Osteoblast (primary cell): Measurements from ENCODE around the gene PDE9A. TPM values are rescaled to one million over a fixed set of nuclear protein-coding genes. Genes with fewer than 3 reads are reported as not detected.

Experiments
- DNase-seq: peaks from one replicate; pipeline ENCODE4 v3.0.0; 2011; ENCODE audit warnings: low spot score, mixed read lengths; ENCODE audit not compliant: insufficient read length; ENCODE audit errors: missing footprints
- H2AFZ ChIP-seq: 2 replicates; pipeline ENCODE4 v1.6.0; 2011; ENCODE audit warnings: mild to moderate bottlenecking, low read length
- H3K27ac ChIP-seq: 2 replicates; pipeline ENCODE4 v1.5.1; 2011; ENCODE audit warnings: mild to moderate bottlenecking, low read depth, low read length, moderate library complexity
- H3K27me3 ChIP-seq: 2 replicates; pipeline ENCODE4 v1.6.0; 2012; ENCODE audit warnings: mild to moderate bottlenecking, control low read depth, inconsistent platforms, low read length, moderate library complexity; ENCODE audit not compliant: insufficient read depth
- H3K36me3 ChIP-seq: 2 replicates; pipeline ENCODE4 v1.5.1; 2011; ENCODE audit warnings: mild to moderate bottlenecking, low read length, control low read depth, moderate library complexity; ENCODE audit not compliant: insufficient read depth
- H3K4me1 ChIP-seq: 2 replicates; pipeline ENCODE4 v1.5.1; 2011; ENCODE audit warnings: mild to moderate bottlenecking, low read length, control low read depth, moderate library complexity; ENCODE audit not compliant: insufficient read depth
- H3K4me2 ChIP-seq: 2 replicates; pipeline ENCODE4 v1.6.0; 2011; ENCODE audit warnings: mild to moderate bottlenecking, low read length; ENCODE audit not compliant: insufficient read depth
- H3K4me3 ChIP-seq: fragments of 200-600 bp; sonication (generic); 3 replicates; pipeline ENCODE4 v1.5.1; 2012; ENCODE audit warnings: mild to moderate bottlenecking, low read length, inconsistent platforms; ENCODE audit not compliant: insufficient read depth
- H3K79me2 ChIP-seq: 2 replicates; pipeline ENCODE4 v1.6.0; 2012; ENCODE audit warnings: mild to moderate bottlenecking, low read length, control low read depth, inconsistent platforms; ENCODE audit not compliant: insufficient read depth
- H3K9me3 ChIP-seq: 2 replicates; pipeline ENCODE4 v1.5.1; 2011; ENCODE audit warnings: low read depth, low read length, control low read depth
- H4K20me1 ChIP-seq: 2 replicates; pipeline ENCODE4 v1.6.0; 2012; ENCODE audit warnings: mild to moderate bottlenecking, low read length, control low read depth; ENCODE audit not compliant: insufficient read depth
- CTCF ChIP-seq: IDR thresholded peaks from 2 replicates; pipeline ENCODE4 v1.5.1; 2011; ENCODE audit warnings: mild to moderate bottlenecking, low read depth, low read length, moderate library complexity; ENCODE audit errors: extremely low read depth
- total RNA-seq: library from RNA; depleted of rRNA; stranded (reverse); fragments of >200 nt; gene quantifications from 2 replicates; pipeline ENCODE4 v1.2.3, GENCODE V29; 2012

Gene PDE9A
- total RNA-seq, 1 donor = 0.36 TPM

GRCh38 chr21:42641311-42642218 is 11.9 kb upstream of the PDE9A start:
- peaks cover 13% of the 10 kb centered on the region for H3K4me1 ChIP-seq
- H3K36me3 ChIP-seq = no peaks in the 10 kb centered on the region
- no peaks in the 10 kb centered on the region for H4K20me1 ChIP-seq
- H2AFZ ChIP-seq = peak overlapping the region; percentile 10
- H3K79me2 ChIP-seq = no peaks in the 10 kb centered on the region
- no peak overlapping the region for H3K27ac ChIP-seq
- peak; percentile 73 for DNase-seq
- H3K4me3 ChIP-seq = peak overlapping the region; percentile 25
- peaks cover 40% of the 10 kb centered on the region for H3K27me3 ChIP-seq
- no peaks in the 10 kb centered on the region for H3K9me3 ChIP-seq
- H3K4me2 ChIP-seq = peak overlapping the region; percentile 51
- TF ChIP-seq CTCF = no peak

- Histone ChIP-seq H3K4me3 (no peak overlapping the region), H3K4me1 (peaks cover 8% of the 10 kb centered on the region), H4K20me1 (no peaks in the 10 kb centered on the region), H3K4me2 (no peak overlapping the region), H3K27ac (no peak overlapping the region), H3K9me3 (no peaks in the 10 kb centered on the region), H3K79me2 (no peaks in the 10 kb centered on the region), H3K27me3 (peaks cover 40% of the 10 kb centered on the region), H3K36me3 (no peaks in the 10 kb centered on the region), H2AFZ (no peak overlapping the region)
- DNase-seq = no peak
- TF ChIP-seq CTCF = no peak
Measured at GRCh38 chr21:42642219-42642745, 11.1 kb upstream of the PDE9A start.

- peaks cover 32% of the 10 kb centered on the region for H3K27me3 ChIP-seq
- H3K4me3 ChIP-seq = no peak overlapping the region
- H2AFZ ChIP-seq = no peak overlapping the region
- H3K36me3 ChIP-seq = no peaks in the 10 kb centered on the region
- no peaks in the 10 kb centered on the region for H3K9me3 ChIP-seq
- H4K20me1 ChIP-seq = no peaks in the 10 kb centered on the region
- no peak overlapping the region for H3K4me2 ChIP-seq
- H3K27ac ChIP-seq = no peak overlapping the region
- TF ChIP-seq CTCF = no peak
- peaks cover 8% of the 10 kb centered on the region for H3K4me1 ChIP-seq
- DNase-seq = peak; percentile 86
- no peaks in the 10 kb centered on the region for H3K79me2 ChIP-seq
Measured at GRCh38 chr21:42644223-42645208, 8.9 kb upstream of the PDE9A start.
